Neural progenitor cell (in vitro differentiated cells): ENCODE measurements around the gene RPP25.

Experiments
- EZH2 ChIP-seq: fragments of 200-600 bp; sonication (generic); IDR thresholded peaks from 2 replicates; pipeline ENCODE4 v1.6.1; 2017; ENCODE audit warnings: antibody characterized with exemption, mild to moderate bottlenecking, moderate library complexity
- EZH2phosphoT487 ChIP-seq: fragments of 200-600 bp; sonication (generic); IDR thresholded peaks from 2 replicates; pipeline ENCODE4 v1.6.1; 2017; ENCODE audit warnings: antibody characterized with exemption
- TF ChIP-seq, protein P1 (sequence below): fragments of 200-600 bp; sonication (generic); IDR thresholded peaks from 2 replicates; pipeline ENCODE4 v1.5.1; 2017; ENCODE audit warnings: antibody characterized with exemption, mild to moderate bottlenecking

DNA sequence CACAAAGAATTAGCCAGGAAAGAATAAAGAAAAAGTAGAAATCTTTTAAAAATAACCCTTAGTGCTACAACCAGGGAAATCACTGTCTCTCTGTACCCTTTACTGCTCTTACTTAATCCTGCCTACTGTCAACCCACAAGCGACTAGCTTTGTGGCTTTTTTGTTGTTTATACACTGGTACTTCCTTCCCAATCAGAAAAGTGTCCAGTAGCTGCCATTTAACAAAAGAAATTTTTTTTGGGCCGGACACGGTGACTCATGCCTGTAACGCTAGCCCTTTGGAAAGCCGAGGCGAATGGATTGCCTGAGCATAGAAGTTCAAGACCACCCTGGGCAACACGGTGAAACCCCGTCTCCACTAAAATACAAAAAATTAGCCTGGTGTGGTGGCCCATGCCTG, 36.1 kb downstream of the RPP25 start:
- TF ChIP-seq, protein P1, sequence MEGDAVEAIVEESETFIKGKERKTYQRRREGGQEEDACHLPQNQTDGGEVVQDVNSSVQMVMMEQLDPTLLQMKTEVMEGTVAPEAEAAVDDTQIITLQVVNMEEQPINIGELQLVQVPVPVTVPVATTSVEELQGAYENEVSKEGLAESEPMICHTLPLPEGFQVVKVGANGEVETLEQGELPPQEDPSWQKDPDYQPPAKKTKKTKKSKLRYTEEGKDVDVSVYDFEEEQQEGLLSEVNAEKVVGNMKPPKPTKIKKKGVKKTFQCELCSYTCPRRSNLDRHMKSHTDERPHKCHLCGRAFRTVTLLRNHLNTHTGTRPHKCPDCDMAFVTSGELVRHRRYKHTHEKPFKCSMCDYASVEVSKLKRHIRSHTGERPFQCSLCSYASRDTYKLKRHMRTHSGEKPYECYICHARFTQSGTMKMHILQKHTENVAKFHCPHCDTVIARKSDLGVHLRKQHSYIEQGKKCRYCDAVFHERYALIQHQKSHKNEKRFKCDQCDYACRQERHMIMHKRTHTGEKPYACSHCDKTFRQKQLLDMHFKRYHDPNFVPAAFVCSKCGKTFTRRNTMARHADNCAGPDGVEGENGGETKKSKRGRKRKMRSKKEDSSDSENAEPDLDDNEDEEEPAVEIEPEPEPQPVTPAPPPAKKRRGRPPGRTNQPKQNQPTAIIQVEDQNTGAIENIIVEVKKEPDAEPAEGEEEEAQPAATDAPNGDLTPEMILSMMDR, result no peak
- TF ChIP-seq EZH2phosphoT487, result no peak
- no peak for TF ChIP-seq EZH2
